GM18909 (cell line): Measurements from ENCODE around the gene IL24.

Experiments used
- ATAC-seq: cut with Tn5 transposase; IDR thresholded peaks from one replicate; pipeline ENCODE4 v1.9.1; 2021; ENCODE audit warnings: mild to moderate bottlenecking; ENCODE audit not compliant: unreplicated experiment, poor library complexity

IL24 gene

DNA sequence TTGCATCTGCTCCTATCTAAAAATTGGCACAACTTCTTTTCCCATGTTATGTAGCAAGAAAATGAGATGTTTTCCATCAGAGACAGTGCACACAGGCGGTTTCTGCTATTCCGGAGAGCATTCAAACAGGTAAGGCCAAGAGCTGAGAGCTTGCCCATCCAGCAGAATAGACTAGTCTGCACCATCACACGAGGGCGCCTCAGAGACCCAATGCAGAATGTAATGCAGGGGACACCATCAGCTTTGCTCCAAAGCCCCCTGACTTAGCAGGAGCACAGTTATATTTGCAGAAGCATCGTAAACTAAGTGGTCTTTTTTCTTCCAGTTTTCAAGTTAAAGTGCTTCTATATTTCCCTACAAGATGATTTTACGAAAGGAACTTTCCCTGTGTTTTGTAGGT is 4.7 kb downstream of the IL24 start:
- no peak for ATAC-seq

DNA sequence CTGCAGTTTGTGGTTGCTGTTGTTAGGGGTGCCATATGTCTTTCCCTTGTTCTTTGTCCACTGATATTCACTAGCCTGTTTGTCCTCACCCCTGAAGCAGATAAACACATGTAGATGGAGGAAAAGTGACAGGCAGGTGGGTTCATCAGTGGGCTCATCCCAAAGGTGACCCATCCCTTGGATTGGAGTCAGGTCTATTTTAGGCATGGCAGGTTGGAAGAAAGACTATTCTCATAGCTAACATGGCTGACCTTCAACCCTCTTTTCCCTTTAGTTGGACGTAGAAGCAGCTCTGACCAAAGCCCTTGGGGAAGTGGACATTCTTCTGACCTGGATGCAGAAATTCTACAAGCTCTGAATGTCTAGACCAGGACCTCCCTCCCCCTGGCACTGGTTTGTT is 5.5 kb downstream of the IL24 start:
- no peak for ATAC-seq

DNA sequence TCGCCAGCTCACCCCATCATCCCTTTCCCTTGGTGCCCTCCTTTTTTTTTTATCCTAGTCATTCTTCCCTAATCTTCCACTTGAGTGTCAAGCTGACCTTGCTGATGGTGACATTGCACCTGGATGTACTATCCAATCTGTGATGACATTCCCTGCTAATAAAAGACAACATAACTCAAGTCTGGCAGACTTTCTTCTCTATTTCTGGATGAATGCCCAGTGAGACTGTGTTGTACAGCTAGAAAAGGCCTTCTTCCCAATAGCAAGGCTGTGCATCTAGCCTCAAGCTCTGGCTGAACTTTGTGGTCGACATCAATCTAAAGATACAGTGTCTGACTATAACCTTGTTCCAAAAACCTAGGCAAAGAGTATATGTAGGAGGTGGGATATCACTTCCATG is 6.4 kb downstream of the IL24 start:
- ATAC-seq = no peak

DNA sequence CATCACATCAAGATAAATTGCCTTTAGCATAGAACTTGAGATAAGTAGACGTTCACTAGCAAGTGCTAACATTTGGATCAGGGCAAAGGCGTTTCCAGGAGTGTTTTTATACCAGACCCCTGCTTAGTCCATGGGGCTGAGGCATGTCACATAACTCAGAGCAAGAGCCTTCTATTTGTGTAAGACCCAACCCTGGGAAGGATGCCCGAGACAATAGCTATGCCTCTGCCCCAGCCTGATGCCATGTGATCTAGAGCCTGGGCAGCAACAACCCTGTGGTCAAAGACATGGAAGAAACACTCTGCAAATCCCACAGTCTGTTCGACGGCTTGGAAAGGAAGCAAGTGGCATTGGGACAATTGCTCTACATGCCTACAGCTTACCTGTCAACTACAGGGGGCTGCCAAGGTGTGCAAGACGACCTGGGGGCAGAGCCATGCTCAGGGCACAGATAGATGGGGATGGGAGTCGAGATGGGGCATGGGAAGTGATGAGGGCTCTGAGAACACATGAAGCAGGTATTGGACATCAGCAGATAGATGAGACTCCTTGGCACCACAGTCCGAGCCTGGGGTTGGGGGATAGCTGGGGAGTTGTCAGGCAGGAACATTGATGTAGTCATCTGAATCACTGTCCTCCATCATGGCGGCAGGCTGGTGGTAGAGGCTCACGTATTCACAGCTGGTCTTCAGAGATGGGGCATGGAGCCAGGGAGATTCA is 7.3 kb downstream of the IL24 start:
- no peak for ATAC-seq

DNA sequence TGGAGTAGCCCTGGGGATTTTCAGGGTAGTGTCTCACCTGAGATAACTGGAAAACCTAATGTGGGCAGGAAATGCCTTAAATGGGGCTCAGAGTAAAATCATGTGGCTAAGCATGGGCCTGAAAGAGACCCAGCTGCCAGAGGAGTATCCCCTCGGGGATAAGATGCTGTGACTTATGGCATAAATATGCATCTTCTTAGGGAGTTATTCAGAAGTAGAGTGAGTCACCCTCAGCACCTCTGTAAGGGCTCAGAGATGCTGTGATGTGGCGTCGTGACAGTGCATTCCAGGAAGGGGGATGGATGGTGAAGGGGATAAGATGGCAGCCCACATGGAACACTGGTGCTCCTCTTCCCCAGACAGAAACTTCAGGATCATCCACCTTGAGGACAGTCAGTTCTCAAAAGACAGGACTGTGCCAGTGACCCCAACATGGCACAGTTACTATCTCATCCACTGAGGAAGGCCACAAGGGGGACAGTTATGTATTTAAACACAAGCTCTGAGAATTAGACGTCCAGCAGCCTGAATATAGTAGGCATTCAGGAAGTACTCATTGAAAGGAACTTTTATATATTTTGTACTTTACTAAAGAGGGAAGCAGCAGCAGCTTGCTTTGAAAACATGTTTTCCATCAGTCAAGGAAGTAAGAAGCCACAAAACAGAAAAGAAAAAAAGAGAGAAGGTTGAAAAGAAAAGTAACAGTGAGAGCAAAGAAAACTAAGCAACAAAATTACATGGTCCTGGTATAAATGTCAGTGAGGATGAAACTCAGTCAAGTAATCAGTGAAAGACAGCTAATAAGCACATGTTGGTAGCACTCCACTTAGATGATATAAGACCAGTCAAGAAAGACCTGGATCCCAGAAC is 8.3 kb downstream of the IL24 start:
- ATAC-seq = peak; percentile 61

DNA sequence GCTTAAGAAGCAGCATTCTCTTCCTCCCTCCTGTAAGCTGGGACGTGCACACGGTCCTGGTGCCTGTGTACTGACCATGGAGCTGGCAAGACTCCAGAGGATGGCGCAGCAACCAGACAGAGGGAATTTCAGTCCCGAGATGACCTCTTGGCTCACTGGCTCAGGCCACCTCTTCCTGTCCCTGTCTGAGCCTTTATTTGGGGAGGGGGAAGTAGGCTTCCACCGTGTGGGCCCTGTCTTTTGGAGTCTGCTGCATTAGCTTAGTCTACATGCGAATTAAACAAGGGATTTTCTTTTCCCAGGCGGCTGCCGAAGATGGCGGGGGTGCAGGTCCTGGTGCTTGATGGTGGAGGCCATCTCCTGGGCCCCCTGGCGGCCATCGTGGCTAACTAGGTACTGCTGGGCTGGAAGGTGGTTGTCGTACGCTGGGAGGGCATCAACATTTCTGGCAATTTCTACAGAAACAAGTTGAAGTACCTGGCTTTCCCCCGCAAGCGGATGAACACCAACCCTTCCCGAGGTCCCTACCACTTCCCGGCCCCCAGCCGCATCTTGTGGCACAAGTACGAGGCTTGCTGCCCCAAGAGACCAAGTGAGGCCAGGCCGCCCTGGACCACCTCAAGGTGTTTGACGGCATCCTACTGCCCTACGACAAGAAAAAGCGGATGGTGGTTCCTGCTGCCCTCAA is 10.2 kb downstream of the IL24 start:
- ATAC-seq = no peak

DNA sequence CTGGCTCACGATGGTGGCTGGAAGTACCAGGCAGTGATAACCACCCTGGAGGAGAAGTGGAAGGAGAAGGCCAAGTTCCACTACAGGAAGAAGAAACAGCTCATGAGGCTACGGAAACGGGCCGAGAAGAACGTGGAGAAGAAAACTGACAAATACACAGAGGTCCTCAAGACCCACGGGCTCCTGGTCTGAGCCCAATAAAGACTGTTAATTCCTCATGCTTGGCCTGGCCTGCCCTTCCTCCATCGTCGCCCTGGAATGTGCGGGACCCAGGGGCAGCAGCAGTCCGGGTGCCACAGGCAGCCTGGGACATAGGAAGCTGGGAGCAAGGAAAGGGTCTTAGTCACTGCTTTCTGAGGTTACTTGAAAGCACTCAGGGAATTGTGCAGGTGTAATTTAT is 10.8 kb downstream of the IL24 start:
- ATAC-seq = no peak

DNA sequence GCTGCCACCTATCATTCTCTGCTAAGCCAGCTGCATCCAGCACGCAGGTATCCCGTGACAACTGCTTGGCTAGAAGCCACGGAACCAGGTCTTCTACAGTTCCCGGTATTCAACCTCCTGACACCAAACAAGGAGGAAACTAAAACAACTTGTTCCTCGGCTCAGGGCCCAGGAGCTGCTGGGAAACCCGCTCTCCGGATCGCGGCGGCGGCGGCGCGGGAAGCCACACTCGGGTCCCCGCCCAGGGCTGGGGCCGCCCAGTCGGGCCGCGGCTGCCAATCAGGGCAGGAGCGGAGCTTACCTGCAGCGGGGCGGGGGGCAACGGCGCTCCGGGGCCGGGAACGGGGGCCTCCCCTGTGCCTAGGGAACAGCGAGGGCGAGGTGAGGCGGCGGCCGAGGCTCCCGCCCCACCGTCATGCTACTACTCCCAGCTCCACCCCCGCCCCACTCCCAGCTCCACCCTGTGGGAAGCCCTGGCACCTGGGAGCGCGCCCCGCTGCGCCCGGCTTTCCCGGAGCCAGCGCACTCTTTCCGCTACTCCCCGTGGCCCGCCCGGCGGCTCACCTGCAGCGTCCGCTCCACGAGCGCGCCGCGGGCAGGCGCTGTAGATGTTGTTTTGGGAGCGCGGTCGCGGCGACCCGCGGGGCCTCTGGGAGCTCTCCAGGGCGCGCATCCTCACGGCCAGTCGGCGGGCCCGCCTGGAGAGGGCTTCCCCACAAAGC is 12.1 kb downstream of the IL24 start:
- ATAC-seq = no peak

DNA sequence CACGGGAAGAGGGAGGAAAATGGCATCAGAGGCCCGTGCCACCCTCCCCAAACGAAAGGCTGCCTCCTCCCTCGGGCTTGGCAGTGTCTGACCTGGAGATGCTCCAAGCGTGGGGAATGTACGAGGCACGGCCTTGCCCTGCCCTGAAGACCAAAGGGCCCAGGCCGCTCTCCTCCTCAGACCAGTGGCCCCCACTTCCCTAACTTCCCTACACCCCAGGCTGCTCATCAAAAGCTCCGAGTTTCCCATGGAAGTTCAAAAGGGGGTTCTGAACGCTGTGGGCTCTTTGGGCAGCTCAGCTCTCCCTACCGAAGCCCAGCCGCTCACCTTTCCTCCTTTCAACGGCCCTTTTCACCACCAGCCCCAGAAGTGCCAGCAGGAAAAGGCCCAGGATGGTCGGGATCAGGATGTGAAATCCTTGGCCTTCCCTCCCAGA is 12.7 kb downstream of the IL24 start:
- no peak for ATAC-seq

DNA sequence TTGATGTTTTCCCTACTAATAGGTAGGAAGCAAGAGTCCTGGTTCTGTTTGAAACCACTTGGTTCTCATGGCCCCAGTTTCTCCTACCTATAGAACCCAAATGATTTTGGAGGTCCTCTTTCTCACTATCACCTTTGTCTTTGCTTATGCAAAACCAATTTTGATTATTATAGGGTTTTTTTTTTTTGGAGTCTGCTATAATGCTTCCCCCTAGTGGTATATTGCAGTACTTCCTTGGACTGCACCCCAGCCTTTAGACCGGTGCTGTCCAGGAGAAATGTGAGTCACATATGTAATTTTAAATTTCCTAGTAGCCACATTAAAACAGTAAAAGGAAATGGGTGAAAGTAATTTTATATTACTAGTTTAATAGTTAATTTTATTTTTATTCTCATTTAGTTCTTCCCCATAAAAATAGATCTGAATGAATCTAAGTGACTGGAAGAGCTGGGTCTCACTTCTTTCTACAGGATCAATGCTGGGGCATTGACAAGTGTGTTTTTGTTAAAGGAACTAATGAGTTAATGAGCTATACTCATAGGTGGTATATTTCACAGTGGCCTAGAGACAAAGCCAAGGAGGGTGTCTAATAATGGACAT is 13.9 kb downstream of the IL24 start:
- no peak for ATAC-seq

DNA sequence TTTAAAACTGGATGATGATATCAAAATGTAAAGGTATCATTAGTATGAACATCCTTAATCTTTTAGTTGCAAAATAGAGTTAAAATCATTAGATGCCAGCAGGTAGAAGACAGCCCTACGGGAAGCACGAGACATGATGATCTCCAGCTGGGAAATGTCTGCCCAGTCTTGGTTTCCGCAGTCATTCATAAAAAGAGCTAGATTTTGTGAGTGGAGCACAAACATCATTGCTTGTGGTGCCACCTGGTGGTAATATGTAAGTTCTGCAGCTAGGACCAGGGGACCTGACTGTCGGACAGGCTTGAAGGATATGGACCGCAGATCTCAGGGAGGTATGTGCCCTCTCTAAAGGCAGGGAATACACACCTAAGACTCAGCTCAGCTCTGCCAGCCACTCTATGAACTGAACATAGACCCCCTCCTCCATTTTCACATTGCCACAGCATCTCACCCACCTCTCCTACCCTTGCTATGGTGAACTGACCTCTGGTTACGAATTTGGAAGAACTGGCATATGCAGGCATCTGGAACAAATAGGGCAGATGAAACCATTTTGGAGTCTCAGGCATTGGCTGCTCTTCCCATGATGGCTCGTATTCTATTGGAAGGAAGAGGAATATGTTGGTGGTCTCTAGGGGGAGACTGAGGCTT is 15.3 kb downstream of the IL24 start:
- peak; percentile 54 for ATAC-seq

DNA sequence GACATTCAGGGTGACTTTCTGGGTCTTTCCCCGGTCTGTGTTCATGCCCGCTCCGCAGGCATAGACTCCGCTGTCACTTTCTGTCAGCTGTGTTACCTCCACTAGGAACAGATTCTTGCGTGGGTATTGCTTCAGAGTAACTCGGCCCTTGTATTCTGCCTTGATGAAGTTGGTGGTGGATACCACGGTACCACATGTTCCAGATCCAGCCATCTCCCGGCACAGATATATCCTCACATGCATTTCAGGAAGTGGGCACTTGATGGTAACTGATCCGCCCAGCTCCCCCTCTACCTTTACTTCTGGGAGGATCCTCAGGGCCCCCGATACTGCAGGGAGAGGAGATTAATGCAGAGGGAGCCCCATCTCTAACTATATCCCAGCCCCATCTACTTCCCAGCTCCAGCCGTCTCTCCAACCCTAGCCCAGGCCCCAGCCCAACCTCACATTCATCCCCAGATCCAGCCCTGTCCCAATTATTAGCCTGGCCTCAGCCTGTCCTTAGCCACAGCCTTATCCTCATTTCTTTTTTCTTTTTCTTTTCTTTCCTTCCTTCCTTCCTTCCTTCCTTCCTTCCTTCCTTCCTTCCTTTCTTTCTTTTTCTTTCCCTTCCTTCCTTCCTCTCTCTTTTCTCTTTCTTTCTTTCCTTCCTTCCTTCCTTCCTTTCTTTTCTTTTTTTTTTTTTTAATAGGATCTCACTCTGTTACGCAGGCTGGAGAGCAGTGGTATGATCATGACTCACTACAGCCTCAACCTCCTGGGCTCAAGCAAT is 16.7 kb downstream of the IL24 start:
- no peak for ATAC-seq

DNA sequence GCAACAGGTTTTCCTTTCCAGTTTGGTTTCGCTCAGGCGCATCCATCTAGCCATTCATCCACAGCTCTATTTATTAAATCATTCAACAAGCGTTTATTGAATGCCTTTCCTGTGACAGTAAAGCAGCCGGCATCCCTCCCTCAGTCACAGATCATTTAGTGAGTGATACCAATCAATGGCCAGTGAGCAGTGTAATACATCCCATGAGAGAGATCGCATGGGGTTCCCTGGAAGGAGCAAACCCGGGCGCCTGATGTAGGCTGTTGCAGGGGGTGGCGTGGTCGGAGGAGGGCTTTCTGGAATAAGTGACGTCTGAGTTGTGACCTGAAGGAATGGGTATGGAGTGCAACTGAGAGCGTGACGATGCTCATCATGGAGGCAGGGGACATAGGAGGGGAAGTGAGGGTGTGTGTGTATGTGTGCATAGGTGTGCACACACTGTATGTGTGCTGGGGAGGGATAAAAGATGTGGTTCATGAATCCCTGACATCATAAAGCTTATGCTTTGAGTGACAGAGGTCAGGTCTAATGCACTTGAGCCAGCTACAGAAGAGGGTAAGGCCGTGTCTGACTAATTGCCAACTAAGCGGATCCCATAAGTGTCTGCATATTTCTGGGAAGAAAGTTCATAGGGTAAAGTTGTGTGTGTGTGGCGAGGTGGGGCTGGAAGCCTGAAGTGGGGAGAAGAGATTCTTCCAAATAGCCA is 17.9 kb downstream of the IL24 start:
- ATAC-seq = no peak

DNA sequence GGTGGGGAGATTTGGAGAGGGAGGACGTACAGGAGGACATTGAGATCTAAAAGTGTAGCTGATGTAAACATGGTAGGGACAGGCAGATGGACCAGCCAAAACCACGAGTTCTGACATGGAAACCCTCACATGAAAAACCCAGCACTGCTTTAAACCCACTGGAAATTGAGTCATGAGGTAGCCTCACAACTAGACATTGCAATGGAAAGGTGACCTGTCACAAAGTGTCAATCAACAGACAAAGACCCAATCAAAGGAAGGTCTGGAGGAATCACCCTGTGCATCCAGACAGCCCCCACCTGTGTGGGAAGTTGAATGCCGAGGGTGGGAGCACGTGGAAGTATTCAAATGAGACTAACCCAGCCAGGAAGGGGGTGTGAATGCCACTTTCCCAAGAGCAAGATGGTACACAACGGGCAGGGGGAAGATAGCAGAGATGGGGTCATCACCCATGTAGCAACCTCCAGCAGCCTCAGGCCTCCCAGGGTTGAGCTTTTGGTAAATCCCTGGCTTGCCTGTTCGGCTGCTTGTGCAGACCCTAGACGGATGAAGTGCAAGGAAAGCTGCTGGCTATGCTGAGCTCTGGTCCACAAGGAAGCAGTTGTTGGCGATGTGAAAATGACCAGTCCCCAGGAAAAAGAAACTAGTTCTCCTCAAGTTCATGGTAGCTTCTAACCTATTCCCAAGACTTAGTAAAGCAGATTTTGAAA is 18.9 kb downstream of the IL24 start:
- ATAC-seq = no peak

DNA sequence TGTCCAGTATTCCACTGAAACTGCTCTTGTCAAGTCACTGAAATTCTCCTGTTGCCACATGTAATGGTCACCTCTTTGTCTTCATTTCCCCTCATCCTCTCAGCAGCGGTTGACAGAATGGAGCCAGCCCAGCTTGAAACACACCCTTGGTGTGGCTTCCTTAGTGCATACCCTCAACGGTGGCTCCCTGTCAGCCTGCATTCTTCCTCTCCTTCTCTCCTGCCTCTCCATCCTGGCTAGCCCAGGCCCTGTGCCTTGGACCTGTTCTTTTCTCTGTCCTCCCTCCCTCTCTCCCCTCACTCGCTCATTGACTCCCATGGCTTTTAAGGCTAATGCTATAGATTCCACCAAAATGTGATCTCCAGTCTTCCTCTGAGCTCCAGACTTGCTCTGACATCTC is 20.8 kb downstream of the IL24 start:
- ATAC-seq = no peak

DNA sequence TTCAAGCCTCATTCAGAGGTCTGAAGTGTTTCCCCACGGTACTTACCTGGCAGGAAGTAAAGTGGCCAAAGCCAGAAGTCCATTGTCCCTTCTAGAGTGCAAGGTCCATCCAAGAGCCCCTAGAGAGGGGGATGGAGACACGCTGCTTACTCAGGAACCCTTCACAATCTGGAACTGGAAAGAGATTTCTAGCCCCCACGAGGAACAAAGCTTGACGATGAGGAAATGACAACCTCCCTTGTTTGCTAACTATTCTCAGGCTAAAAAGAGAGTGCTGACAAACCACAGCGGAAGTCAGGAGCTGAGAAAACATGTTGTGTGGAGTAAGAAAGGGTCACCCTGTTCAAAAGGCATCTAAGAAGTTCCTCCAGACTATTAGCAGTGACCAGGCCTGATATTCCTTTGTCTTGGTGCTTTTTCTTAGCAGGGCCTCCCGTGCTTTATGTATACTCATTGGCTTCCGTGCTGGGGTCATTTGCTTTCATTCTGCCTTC is 24.6 kb downstream of the IL24 start, which contains the start of gene FCMR:
Gene FCMR, minus strand, starts transcription at position 170 of the 494 bp plus-strand sequence. Its CDS starts 87 bp downstream, at position 83.
- ATAC-seq = peak; percentile 23

DNA sequence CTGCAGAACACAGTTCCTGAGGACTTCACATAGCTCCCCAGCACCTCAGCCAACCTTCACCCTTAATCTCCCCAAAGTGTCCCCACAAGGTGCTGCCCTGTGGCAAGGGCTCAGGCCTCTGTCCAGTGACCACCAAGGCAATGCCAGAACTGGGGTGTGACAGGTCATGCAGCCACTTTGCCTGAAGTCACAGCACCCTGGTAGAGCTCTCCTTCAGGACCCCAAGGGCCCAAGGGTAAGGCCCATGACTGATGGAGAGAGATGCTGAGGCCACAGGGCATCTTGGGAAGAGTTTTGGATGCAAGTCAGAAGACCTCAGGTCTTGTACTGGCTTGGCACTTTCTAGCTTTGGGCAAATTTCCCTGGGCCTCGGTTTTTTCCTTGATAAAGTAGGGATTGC is 25.3 kb downstream of the IL24 start:
- ATAC-seq = no peak
